GM21423 (cell line): ENCODE measurements around the gene ITGBL1.
A peak's percentile ranks its signal among the peaks of the same experiment; 100 is the strongest.

ENCODE experiments used
- ATAC-seq: cut with Tn5 transposase; IDR thresholded peaks from one replicate; pipeline ENCODE4 v1.9.1; 2021; ENCODE audit warnings: mild to moderate bottlenecking, moderate library complexity; ENCODE audit not compliant: unreplicated experiment

The ITGBL1 gene

GRCh38 chr13:101691341-101691860, 238.9 kb downstream of the ITGBL1 start:
- no peak for ATAC-seq

GRCh38 chr13:101695870-101696516, 243.5 kb downstream of the ITGBL1 start:
- ATAC-seq = no peak

GRCh38 chr13:101697745-101698144, 245.3 kb downstream of the ITGBL1 start:
- no peak for ATAC-seq

- ATAC-seq = no peak
These were observed 245.9 kb downstream of the ITGBL1 start for GRCh38 chr13:101698400-101698799.

GRCh38 chr13:101700598-101700997, 248.1 kb downstream of the ITGBL1 start:
- no peak for ATAC-seq

GRCh38 chr13:101703081-101703480, 250.6 kb downstream of the ITGBL1 start:
- ATAC-seq = no peak

GRCh38 chr13:101703838-101704237, 251.4 kb downstream of the ITGBL1 start:
- ATAC-seq = no peak

GRCh38 chr13:101706651-101707050, 254.2 kb downstream of the ITGBL1 start:
- ATAC-seq = peak; percentile 44

- no peak for ATAC-seq
These were observed 255.2 kb downstream of the ITGBL1 start for GRCh38 chr13:101707659-101708058.

GRCh38 chr13:101708115-101708514, 255.6 kb downstream of the ITGBL1 start:
- no peak for ATAC-seq

GRCh38 chr13:101709952-101710351, 257.5 kb downstream of the ITGBL1 start:
- no peak for ATAC-seq

- ATAC-seq = no peak
These were observed 259.0 kb downstream of the ITGBL1 start for GRCh38 chr13:101711307-101712025.

GRCh38 chr13:101712026-101712348, 259.5 kb downstream of the ITGBL1 start:
- no peak for ATAC-seq

- ATAC-seq = no peak
These were observed 261.7 kb downstream of the ITGBL1 start for GRCh38 chr13:101714195-101714594.

- no peak for ATAC-seq
These were observed 264.9 kb downstream of the ITGBL1 start for GRCh38 chr13:101717353-101717752.

- ATAC-seq = no peak
These were observed 266.0 kb downstream of the ITGBL1 start for GRCh38 chr13:101718496-101718895.

- no peak for ATAC-seq
These were observed 274.2 kb downstream of the ITGBL1 start for GRCh38 chr13:101726681-101727080.

- ATAC-seq = no peak
These were observed 274.6 kb downstream of the ITGBL1 start for GRCh38 chr13:101727118-101727517.

GRCh38 chr13:101728021-101728420, 275.5 kb downstream of the ITGBL1 start:
- no peak for ATAC-seq

- ATAC-seq = no peak
These were observed 276.1 kb downstream of the ITGBL1 start for GRCh38 chr13:101728615-101729014.

GRCh38 chr13:101730420-101731000, 278.0 kb downstream of the ITGBL1 start:
- ATAC-seq = no peak

GRCh38 chr13:101736566-101736965, 284.1 kb downstream of the ITGBL1 start:
- ATAC-seq = no peak
